Stimulated activated CD4-positive, alpha-beta T cell treated with anti-CD3 and anti-CD28 coated beads, Interleukin-2, amount 100 ng/mL, for 4 hours (primary cell): ENCODE measurements around the gene IL6R.
"Not testable (repeated sequence)": the region's sequence is repeated elsewhere in the genome, so short reads cannot be mapped to it uniquely, and the experiment has no call there.

Experiments used
- DNase-seq: peaks from one replicate; pipeline ENCODE4 v3.0.0-alpha.2; 2020; ENCODE audit warnings: low read depth

The IL6R gene

GRCh38 chr1:154483941-154484803, 79.0 kb downstream of the IL6R start:
- no peak for DNase-seq

- no peak for DNase-seq
Measured at GRCh38 chr1:154485106-154485505, 80.0 kb downstream of the IL6R start.

- DNase-seq = no peak
Measured at GRCh38 chr1:154485910-154486496, 80.9 kb downstream of the IL6R start.

GRCh38 chr1:154486756-154487155, 81.6 kb downstream of the IL6R start:
- not testable (repeated sequence) for DNase-seq

GRCh38 chr1:154488922-154489321, 83.8 kb downstream of the IL6R start:
- no peak for DNase-seq

GRCh38 chr1:154489695-154490274, 84.6 kb downstream of the IL6R start:
- no peak for DNase-seq

GRCh38 chr1:154490317-154490716, 85.2 kb downstream of the IL6R start:
- no peak for DNase-seq

GRCh38 chr1:154492115-154492514, 87.0 kb downstream of the IL6R start:
- DNase-seq = no peak

GRCh38 chr1:154493276-154493675, 88.1 kb downstream of the IL6R start:
- DNase-seq = no peak

GRCh38 chr1:154495496-154496273, 90.5 kb downstream of the IL6R start:
- DNase-seq = no peak

GRCh38 chr1:154496383-154496782, 91.2 kb downstream of the IL6R start:
- DNase-seq = no peak

- DNase-seq = no peak
Measured at GRCh38 chr1:154497026-154497806, 92.1 kb downstream of the IL6R start.

GRCh38 chr1:154499446-154499845, 94.3 kb downstream of the IL6R start:
- no peak for DNase-seq

- DNase-seq = no peak
Measured at GRCh38 chr1:154500533-154500932, 95.4 kb downstream of the IL6R start.

GRCh38 chr1:154501423-154502065, 96.4 kb downstream of the IL6R start:
- no peak for DNase-seq

GRCh38 chr1:154502066-154502743, 97.1 kb downstream of the IL6R start, which contains the start of the genes SHE and TDRD10:
Gene SHE (minus strand): TSS chr1:154502412. CDS start chr1:154502026, 386 bp downstream.
Gene TDRD10 (plus strand): TSS chr1:154502219. CDS start chr1:154506904, 4,685 bp downstream.
- DNase-seq = no peak

- DNase-seq = no peak
Measured at GRCh38 chr1:154502744-154503115, 97.6 kb downstream of the IL6R start.

- no peak for DNase-seq
Measured at GRCh38 chr1:154503898-154504297, 98.8 kb downstream of the IL6R start.

GRCh38 chr1:154512760-154513159, 107.6 kb downstream of the IL6R start:
- no peak for DNase-seq

GRCh38 chr1:154514066-154514553, 109.0 kb downstream of the IL6R start:
- DNase-seq = no peak
